Measurements from ENCODE around the gene CD58. TPM values are rescaled to one million over a fixed set of nuclear protein-coding genes. Genes with fewer than 3 reads are reported as not detected.

Gene CD58
- total and polyA plus RNA-seq, 11 donors, result 19.6 to 45.8 (median 30.8) TPM

DNA sequence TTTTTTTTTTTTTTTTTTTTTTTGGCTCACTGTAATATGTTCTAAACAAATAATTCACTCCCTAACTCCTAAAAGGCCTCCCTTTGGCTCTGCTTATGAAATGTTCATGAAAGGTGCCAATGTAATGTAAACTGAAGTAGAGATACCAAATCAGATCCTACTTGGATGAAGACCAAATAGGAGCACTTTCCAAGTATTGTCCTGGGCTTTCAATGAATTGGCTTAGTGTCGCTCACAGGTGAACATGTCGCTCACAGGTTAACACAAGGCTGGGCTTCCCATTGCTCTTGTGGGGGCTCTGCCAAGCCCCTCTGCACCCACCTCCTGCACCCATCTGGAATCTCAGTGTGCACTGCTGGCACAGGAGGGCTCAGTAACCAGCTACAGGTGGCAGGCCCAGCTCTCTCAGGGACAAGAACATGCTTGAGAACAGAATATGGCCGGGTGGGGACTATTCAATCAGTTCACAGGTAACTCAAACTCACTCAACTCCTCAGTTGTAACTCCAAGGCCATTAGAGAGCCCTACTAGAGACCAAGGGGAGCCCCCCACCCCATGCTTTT, 10.6 kb upstream of the CD58 start:
- DNase-seq (no peak), ATAC-seq (no peak)
- Histone ChIP-seq H3K4me3 (no peak overlapping the region), H3K9me3 (no peaks in the 10 kb centered on the region), H3K4me1 (peaks cover 0 to 23% (median 0%) of the 10 kb centered on the region in 12 donors), H3K36me3 (peaks cover 0 to 16% (median 6%) of the 10 kb centered on the region in 9 donors), H3K27me3 (no peaks in the 10 kb centered on the region), H3K27ac (no peak overlapping the region)
- TF ChIP-seq POLR2A (IDR thresholded peaks at IDR 0.05) (no peak), CTCF (IDR thresholded peaks at IDR 0.05) (no peak)
- WGBS, 4 donors, result 90 to 100% (median 97%) methylated on average over 3 of the region's 3 CpGs
- intact Hi-C loops (cut with DNase I), result loop anchor here in 1 of 10 donors (10.0 kb wide), 1 partner anchor 473 kb away; no protein-coding TSS in a partner anchor

GRCh38 chr1:116580446-116581322, 9.9 kb upstream of the CD58 start:
- Histone ChIP-seq H3K4me3 (no peak overlapping the region), H3K27ac (no peak overlapping the region), H3K36me3 (peaks cover 0 to 19% (median 6%) of the 10 kb centered on the region in 9 donors), H3K27me3 (no peaks in the 10 kb centered on the region), H3K4me1 (peaks cover 0 to 23% (median 0%) of the 10 kb centered on the region in 12 donors), H3K9me3 (no peaks in the 10 kb centered on the region)
- TF ChIP-seq POLR2A (IDR thresholded peaks at IDR 0.05) (no peak), CTCF (IDR thresholded peaks at IDR 0.05) (no peak)
- ATAC-seq (no peak), DNase-seq (no peak)
- WGBS, 4 donors, result 86 to 91% (median 88%) methylated on average over 7 of the region's 7 CpGs
- intact Hi-C loops (cut with DNase I), result loop anchor here in 1 of 10 donors (10.0 kb wide), 1 partner anchor 474 kb away; no protein-coding TSS in a partner anchor

DNA sequence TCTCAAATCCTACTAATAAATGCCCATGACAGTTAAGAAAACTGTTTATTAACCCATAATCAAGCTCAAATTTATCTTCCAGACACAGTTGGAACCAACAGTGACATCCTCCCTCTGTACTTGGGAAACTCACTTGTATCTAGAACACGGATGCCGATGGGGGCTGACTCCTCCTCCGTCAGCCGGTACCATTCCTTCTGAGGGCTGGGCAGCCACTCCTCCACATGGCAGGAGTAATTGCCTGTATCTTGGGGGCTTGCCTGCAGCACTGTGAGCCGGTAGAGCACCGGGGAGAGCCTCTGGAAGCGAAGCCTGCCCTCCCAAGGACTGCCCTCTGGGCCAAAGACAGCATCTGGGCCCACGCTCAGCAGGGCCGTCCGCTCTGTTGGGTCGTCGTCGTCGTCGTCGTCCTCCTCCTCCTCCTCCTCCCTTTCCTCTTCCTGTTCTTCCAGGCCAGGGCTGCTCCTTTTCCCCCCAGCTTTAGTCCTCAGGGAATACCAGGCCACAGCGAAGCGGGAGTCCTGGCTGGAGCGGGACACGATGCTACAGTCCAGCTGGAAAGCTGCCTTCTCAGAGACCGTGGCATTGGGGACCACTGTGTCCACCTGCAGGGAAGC, 8.5 kb upstream of the CD58 start:
- intact Hi-C loops (cut with DNase I), result loop anchor here in 5 of 10 donors (5.0 to 10.0 kb wide), 5 partner anchors 93 to 475 kb away; partner anchors contain the start of gene ATP1A1 (in 2 of the 5)
- Histone ChIP-seq H3K4me1 (peaks cover 0 to 30% (median 6%) of the 10 kb centered on the region in 12 donors), H3K27me3 (no peaks in the 10 kb centered on the region), H3K36me3 (peaks cover 0 to 13% (median 5%) of the 10 kb centered on the region in 9 donors), H3K4me3 (peak overlapping the region in 9 of 12 donors; percentile 15 to 47 (median 36)), H3K9me3 (no peaks in the 10 kb centered on the region), H3K27ac (peak overlapping the region in 9 of 12 donors; percentile 33 to 80 (median 67))
- 38 to 53% (median 45%) methylated on average over 21 of the region's 21 CpGs for WGBS, 4 donors
- TF ChIP-seq POLR2A (IDR thresholded peaks at IDR 0.05) (peak in 1 of 2 donors; percentile 24), CTCF (IDR thresholded peaks at IDR 0.05) (no peak)
- DNase-seq (peak in 2 of 5 donors; percentile 37 to 54), ATAC-seq (peak; percentile 43 to 83 (median 61))
